WTC11 (cell line): ENCODE results near the gene GAST.

ENCODE experiments used
- ATF2 ChIP-seq: sonication (generic); formaldehyde crosslinking; IDR thresholded peaks from 2 replicates; pipeline ENCODE4 v1.8.1; 2022; ENCODE audit warnings: low read depth, missing genetic modification reagents, borderline replicate concordance
- ATF3 ChIP-seq: sonication (generic); formaldehyde crosslinking; conservative IDR thresholded peaks from 2 replicates; pipeline ENCODE4 v1.8.1; 2022; ENCODE audit warnings: mild to moderate bottlenecking, missing genetic modification reagents
- CBFB ChIP-seq: sonication (generic); formaldehyde crosslinking; IDR thresholded peaks from 2 replicates; pipeline ENCODE4 v1.8.1; 2022; ENCODE audit warnings: mild to moderate bottlenecking, low read depth, missing genetic modification reagents
- CTCF ChIP-seq: fragments of 200-600 bp; IDR thresholded peaks from 2 replicates; pipeline ENCODE4 v1.8.0; 2022; ENCODE audit warnings: antibody characterized with exemption
- E2F1 ChIP-seq: sonication (generic); formaldehyde crosslinking; IDR thresholded peaks from 2 replicates; pipeline ENCODE4 v1.8.0; 2022; ENCODE audit warnings: mild to moderate bottlenecking, missing genetic modification reagents
- IRF1 ChIP-seq: sonication (generic); formaldehyde crosslinking; IDR thresholded peaks from 2 replicates; pipeline ENCODE4 v1.8.0; 2023; ENCODE audit warnings: missing genetic modification reagents
- MXD4 ChIP-seq: fragments of 250-450 bp; sonication (Bioruptor Pico); IDR thresholded peaks from 2 replicates; pipeline ENCODE4 v1.8.0; 2021; ENCODE audit warnings: mild to moderate bottlenecking, moderate library complexity, borderline replicate concordance
- NFATC4 ChIP-seq: fragments of 250-450 bp; sonication (Bioruptor Pico); IDR thresholded peaks from 2 replicates; pipeline ENCODE4 v1.9.0; 2021; ENCODE audit warnings: mild to moderate bottlenecking
- NFYB ChIP-seq: sonication (generic); formaldehyde crosslinking; conservative IDR thresholded peaks from 2 replicates; pipeline ENCODE4 v1.8.0; 2022; ENCODE audit warnings: low read depth, missing genetic modification reagents
- RELA ChIP-seq: sonication (generic); formaldehyde crosslinking; IDR thresholded peaks from 2 replicates; pipeline ENCODE4 v1.8.1; 2022; ENCODE audit warnings: missing genetic modification reagents, mild to moderate bottlenecking, borderline replicate concordance
- SP1 ChIP-seq: sonication (generic); formaldehyde crosslinking; conservative IDR thresholded peaks from 2 replicates; pipeline ENCODE4 v1.8.1; 2022; ENCODE audit warnings: missing genetic modification reagents
- USF2 ChIP-seq: sonication (generic); formaldehyde crosslinking; IDR thresholded peaks from 2 replicates; pipeline ENCODE4 v1.8.1; 2023; ENCODE audit warnings: mild to moderate bottlenecking, missing genetic modification reagents, moderate library complexity
- ZNF317 ChIP-seq: sonication (generic); formaldehyde crosslinking; IDR thresholded peaks from 2 replicates; pipeline ENCODE4 v1.8.1; 2023; ENCODE audit warnings: low read depth, mild to moderate bottlenecking, moderate library complexity, missing genetic modification reagents, borderline replicate concordance
- ZNF512 ChIP-seq: sonication (generic); formaldehyde crosslinking; IDR thresholded peaks from 2 replicates; pipeline ENCODE4 v1.8.1; 2022; ENCODE audit warnings: missing genetic modification reagents, borderline replicate concordance

- TF ChIP-seq NFATC4 (CRISPR knock-in tag) (no peak), NFYB (CRISPR knock-in tag) (no peak), CTCF (peak; percentile 97), SP1 (CRISPR knock-in tag) (no peak), CBFB (no peak), E2F1 (no peak), RELA (CRISPR knock-in tag) (no peak), MXD4 (CRISPR knock-in tag) (no peak), USF2 (no peak), ZNF512 (CRISPR knock-in tag) (no peak), IRF1 (CRISPR knock-in tag) (no peak), ATF3 (no peak), ATF2 (CRISPR knock-in tag) (no peak), ZNF317 (CRISPR knock-in tag) (no peak)
Observed at GRCh38 chr17:41666708-41667279, 45.3 kb upstream of the GAST start.
